A549 (cell line): ENCODE measurements around the gene TSG101. TPM values are rescaled to one million over a fixed set of nuclear protein-coding genes. Genes with fewer than 3 reads are reported as not detected.

Experiments used
- ATAC-seq, 2 experiments: fragments of 200-7000 bp in 1 of 2; fragments of >200 bp in 1 of 2; cut with Nextera tagmentation in 1 of 2; cut with Tn5 transposase in 1 of 2; 3 replicates each; pipeline versions ENCODE4 v1.8.0 to v1.9.1; 2018 to 2020; ENCODE audit warnings: mild to moderate bottlenecking in 1 of 2, moderate library complexity in 1 of 2
- CTCF ChIA-PET: fragments of 300-600 bp; sonication (Branson Sonifier 250); formaldehyde crosslinking; extraction: SDS; loops from one replicate; lab custom pipeline; 2021; ENCODE audit warnings: antibody characterized with exemption, inconsistent platforms; lab: Yijun Ruan, JAX
- POLR2A ChIA-PET: fragments of 350-600 bp; formaldehyde crosslinking; extraction: SDS; loops from one replicate; lab custom pipeline; 2021; ENCODE audit warnings: antibody characterized with exemption, inconsistent platforms; lab: Yijun Ruan, JAX
- DNase-seq, 2 experiments: peaks; one replicate each; pipeline versions ENCODE4 v3.0.0 to v3.0.0-alpha.2; 2011 to 2016; ENCODE audit warnings: low read depth in 1 of 2, low spot score in 1 of 2
- FAIRE-seq: peaks from 2 replicates; lab custom pipeline; 2011; peaks lifted over from hg19 to GRCh38; lab: Jason Lieb, UNC
- H3K27ac ChIP-seq, 2 experiments: fragments of >200 bp; sonication (Bioruptor Twin); formaldehyde crosslinking; 3 replicates each; pipeline ENCODE4 v1.5.1; 2016 to 2017
- H3K4me1 ChIP-seq: fragments of >200 bp; sonication (Bioruptor Twin); formaldehyde crosslinking; 3 replicates; pipeline ENCODE4 v1.6.1; 2016
- H3K4me2 ChIP-seq: fragments of >200 bp; sonication (Bioruptor Twin); formaldehyde crosslinking; 3 replicates; pipeline ENCODE4 v1.6.1; 2016
- H3K4me3 ChIP-seq: fragments of >200 bp; sonication (Bioruptor Twin); formaldehyde crosslinking; 3 replicates; pipeline ENCODE4 v1.5.1; 2016
- H3K9me3 ChIP-seq: fragments of >200 bp; sonication (Bioruptor Twin); formaldehyde crosslinking; 3 replicates; pipeline ENCODE4 v1.6.1; 2016
- ATOH8 ChIP-seq: fragments of 250-450 bp; sonication (Bioruptor Pico); IDR thresholded peaks from 2 replicates; pipeline ENCODE4 v1.5.0; 2020; ENCODE audit warnings: low read depth, mild to moderate bottlenecking, moderate library complexity
- CBX8 ChIP-seq: fragments of 200-600 bp; sonication (generic); IDR thresholded peaks from 2 replicates; pipeline ENCODE4 v1.6.1; 2016
- CEBPB ChIP-seq, 2 experiments: fragments of >200 bp in 1 of 2; sonication (Bioruptor Twin) in 1 of 2; formaldehyde crosslinking in 1 of 2; IDR thresholded peaks; 2 replicates each; pipeline ENCODE4 v1.6.1; 2012 to 2016
- CHD4 ChIP-seq: fragments of 200-600 bp; sonication (generic); IDR thresholded peaks from 2 replicates; pipeline ENCODE4 v1.6.1; 2016; ENCODE audit warnings: antibody characterized with exemption, mild to moderate bottlenecking, borderline replicate concordance
- CTCF ChIP-seq: fragments of >200 bp; sonication (Bioruptor Twin); formaldehyde crosslinking; IDR thresholded peaks from 3 replicates; pipeline ENCODE4 v1.5.1; 2016
- E2F6 ChIP-seq: IDR thresholded peaks from 2 replicates; pipeline ENCODE4 v1.6.1; 2012; ENCODE audit warnings: low read depth, borderline replicate concordance
- EHF ChIP-seq: fragments of 250-450 bp; sonication (Bioruptor Pico); IDR thresholded peaks from 2 replicates; pipeline ENCODE4 v1.5.0; 2020; ENCODE audit warnings: mild to moderate bottlenecking
- ESRRA ChIP-seq: fragments of 150-350 bp; IDR thresholded peaks from 2 replicates; pipeline ENCODE4 v1.6.1; 2014; ENCODE audit warnings: mild to moderate bottlenecking, low read length, borderline replicate concordance
- FOSB ChIP-seq: fragments of 250-450 bp; sonication (Bioruptor Pico); IDR thresholded peaks from 2 replicates; pipeline ENCODE4 v1.5.0; 2020; ENCODE audit warnings: mild to moderate bottlenecking, moderate library complexity
- FOXS1 ChIP-seq: fragments of 250-450 bp; sonication (Bioruptor Pico); IDR thresholded peaks from 2 replicates; pipeline ENCODE4 v1.5.0; 2020; ENCODE audit warnings: mild to moderate bottlenecking, moderate library complexity
- HEYL ChIP-seq: fragments of 250-450 bp; sonication (Bioruptor Pico); IDR thresholded peaks from 2 replicates; pipeline ENCODE4 v1.8.0; 2021; ENCODE audit warnings: mild to moderate bottlenecking, moderate library complexity
- HOXB5 ChIP-seq: fragments of 250-450 bp; sonication (Bioruptor Pico); IDR thresholded peaks from 2 replicates; pipeline ENCODE4 v1.5.0; 2020; ENCODE audit warnings: mild to moderate bottlenecking, moderate library complexity
- KDM1A ChIP-seq: fragments of 200-600 bp; sonication (generic); IDR thresholded peaks from 2 replicates; pipeline ENCODE4 v1.6.1; 2016; ENCODE audit warnings: low read depth, mild to moderate bottlenecking
- MAFK ChIP-seq: fragments of 450-650 bp; IDR thresholded peaks from 2 replicates; pipeline ENCODE4 v1.6.1; 2014; ENCODE audit not compliant: partially characterized antibody
- MYC ChIP-seq: IDR thresholded peaks from 2 replicates; pipeline ENCODE4 v1.6.1; 2012; ENCODE audit warnings: mild to moderate bottlenecking, inconsistent platforms, low read length, improper control_type of control experiment, borderline replicate concordance
- NFE2L2 ChIP-seq: fragments of 150-350 bp; conservative IDR thresholded peaks from 2 replicates; pipeline ENCODE4 v1.6.1; 2014; ENCODE audit warnings: low read length
- POLR2AphosphoS2 ChIP-seq: conservative IDR thresholded peaks from 2 replicates; pipeline ENCODE4 v1.6.1; 2012; ENCODE audit warnings: low read length, improper control_type of control experiment, inconsistent platforms
- RAD21 ChIP-seq, 2 experiments: fragments of >200 bp in 1 of 2; sonication (Bioruptor Twin) in 1 of 2; formaldehyde crosslinking in 1 of 2; IDR thresholded peaks in 1 of 2; conservative IDR thresholded peaks in 1 of 2; 2 replicates in 1 of 2; 3 replicates in 1 of 2; pipeline ENCODE4 v1.6.1; 2012 to 2018; ENCODE audit warnings: inconsistent platforms in 1 of 2
- RCOR1 ChIP-seq: fragments of 150-350 bp; IDR thresholded peaks from 2 replicates; pipeline ENCODE4 v1.6.1; 2014; ENCODE audit warnings: antibody characterized with exemption, low read length, low read depth
- RNF2 ChIP-seq: fragments of 200-600 bp; sonication (generic); IDR thresholded peaks from 2 replicates; pipeline ENCODE4 v1.6.1; 2016; ENCODE audit warnings: low read depth, mild to moderate bottlenecking, antibody characterized with exemption, moderate library complexity, borderline replicate concordance
- TP53 ChIP-seq: fragments of 250-450 bp; sonication (Bioruptor Pico); IDR thresholded peaks from 2 replicates; pipeline ENCODE4 v1.5.0; 2021; ENCODE audit warnings: mild to moderate bottlenecking, moderate library complexity
- USF2 ChIP-seq: fragments of 450-650 bp; IDR thresholded peaks from 2 replicates; pipeline ENCODE4 v1.6.1; 2014; ENCODE audit warnings: antibody characterized with exemption
- ZFP36 ChIP-seq: fragments of 450-650 bp; IDR thresholded peaks from 2 replicates; pipeline ENCODE4 v1.6.1; 2014; ENCODE audit warnings: borderline replicate concordance; ENCODE audit not compliant: partially characterized antibody
- ZSCAN20 ChIP-seq: fragments of 250-450 bp; sonication (Bioruptor Pico); IDR thresholded peaks from 2 replicates; pipeline ENCODE4 v1.8.0; 2022; ENCODE audit warnings: mild to moderate bottlenecking, moderate library complexity
- WGBS: methylation state at CpG from one replicate; pipeline ENCODE4 v1.1.6; 2017; ENCODE audit errors: missing lambda C conversion rate; 5-methylcytosine and 5-hydroxymethylcytosine counted together
- polyA plus RNA-seq, 4 experiments: library from polyadenylated mRNA; depleted of rRNA in 3 of 4; stranded (reverse); fragments of >200 nt; fragmentation: RNase III in 1 of 4; extraction: RNeasy Plus Mini Kit Qiagen cat#74134 plus additional on column Dnase treatment in 1 of 4; gene quantifications; 2 replicates in 3 of 4; 3 replicates in 1 of 4; pipeline ENCODE4 v1.2.3, GENCODE V29; 2011 to 2017

The TSG101 gene
- polyA plus RNA-seq, 2 of the 4 experiments (the other 2 are of a cell fraction) = 112 to 161 TPM

GRCh38 chr11:18490319-18490718 lies 36.4 kb downstream of the TSG101 start:
- FAIRE-seq (no peak), DNase-seq (no peak), ATAC-seq (no peak)
- no peaks in the 10 kb centered on the region for H3K9me3 ChIP-seq
- no peak overlapping the region for H3K4me2 ChIP-seq
- peaks cover 17% of the 10 kb centered on the region for H3K4me1 ChIP-seq
- 86% methylated on average over 1 of the region's 1 CpG for WGBS
- TF ChIP-seq NFE2L2 (no peak), CEBPB (IDR thresholded peaks at IDR 0.05) (no peak), MYC (no peak), ESRRA (no peak), FOSB (CRISPR knock-in tag) (no peak), E2F6 (no peak), CTCF (no peak), FOXS1 (CRISPR knock-in tag) (no peak), RNF2 (no peak), ZFP36 (no peak), KDM1A (no peak), HEYL (no peak), ZSCAN20 (CRISPR knock-in tag) (no peak), MAFK (no peak), CBX8 (no peak), ATOH8 (CRISPR knock-in tag) (no peak)
- POLR2A ChIA-PET = no interaction called here
- no peak overlapping the region for H3K27ac ChIP-seq
- CTCF ChIA-PET = interaction anchor here (1.2 kb wide), 2 partner anchors 10 to 375 kb away, joined by 3 to 5 read pairs; no protein-coding TSS in a partner anchor
- no peak overlapping the region for H3K4me3 ChIP-seq

GRCh38 chr11:18485913-18486528 lies 40.7 kb downstream of the TSG101 start:
- FAIRE-seq = no peak
- CTCF ChIA-PET = no interaction called here

More at GRCh38 chr11:18485913-18486528, 40.7 kb downstream of the TSG101 start:
- ATAC-seq (no peak), DNase-seq (no peak)
- 94% methylated on average over 8 of the region's 8 CpGs for WGBS
- H3K9me3 ChIP-seq = no peaks in the 10 kb centered on the region
- no peak overlapping the region for H3K4me3 ChIP-seq
- no peak for TF ChIP-seq EHF (CRISPR knock-in tag)
- TF ChIP-seq NFE2L2 = no peak
- TF ChIP-seq USF2 = no peak
- no peak for TF ChIP-seq RAD21 (conservative IDR thresholded peaks at IDR 0.05 in 1 of 2, IDR thresholded peaks at IDR 0.05 in 1 of 2)
- no peak for TF ChIP-seq HOXB5 (CRISPR knock-in tag)
- no peak for TF ChIP-seq POLR2AphosphoS2
- no peak for TF ChIP-seq FOXS1 (CRISPR knock-in tag)
- no peak for TF ChIP-seq ESRRA
- no peak for TF ChIP-seq CHD4
- no peak for TF ChIP-seq ATOH8 (CRISPR knock-in tag)
- TF ChIP-seq KDM1A = no peak
- TF ChIP-seq CBX8 = no peak
- no peak for TF ChIP-seq TP53 (CRISPR knock-in tag)
- no peak for TF ChIP-seq RCOR1
- H3K4me1 ChIP-seq = 0 out of 3 replicates have a peak, but pooled peaks cover 3% of the 10 kb centered on the region
- POLR2A ChIA-PET = no interaction called here
- H3K27ac ChIP-seq = no peak overlapping the region
- H3K4me2 ChIP-seq = no peak overlapping the region
